Measurements from ENCODE around the gene GRID1. TPM values are rescaled to one million over a fixed set of nuclear protein-coding genes. Genes with fewer than 3 reads are reported as not detected.

GRID1 gene
- total and polyA plus RNA-seq, 9 of the 15 experiments (the other 6 are each of a cell fraction or from before 2014, with no cell fraction given) = 0.01 to 7.2 (median 1.2) TPM

DNA sequence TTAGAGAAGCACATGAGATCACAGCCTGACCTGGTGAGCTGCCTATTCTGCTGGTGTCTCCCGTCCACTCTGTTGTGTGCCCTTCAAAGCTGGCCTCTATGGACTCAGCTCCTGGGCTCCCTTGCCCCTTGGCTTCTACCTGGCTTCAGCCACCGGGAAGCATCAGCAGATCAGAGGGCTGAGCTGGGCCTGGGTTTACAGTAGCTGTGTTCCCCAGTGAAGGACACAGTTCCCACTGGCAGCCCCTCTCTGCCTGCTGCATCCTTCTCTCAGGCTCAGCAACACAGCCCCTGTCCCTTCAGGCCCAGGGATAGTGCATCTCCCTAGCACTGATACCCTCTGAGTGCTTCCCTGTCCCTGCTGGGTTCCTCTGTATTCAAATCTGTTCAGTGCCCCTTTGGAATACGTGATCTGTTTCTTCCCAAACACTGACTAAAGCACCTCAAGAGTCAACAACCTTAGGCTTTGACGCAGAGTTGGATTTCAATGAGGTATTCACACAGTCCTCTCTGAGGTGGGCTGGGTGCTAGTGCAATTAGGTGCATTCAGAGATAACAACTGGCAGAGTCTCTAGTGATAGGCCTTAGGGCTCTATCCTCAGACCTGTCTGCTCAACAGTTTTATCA is 109.8 kb downstream of the GRID1 start:
- no TSS peak for BruUV-seq (replicated peaks)
- intact Hi-C loops (cut with micrococcal nuclease) = no loop called here
- ATAC-seq = no peak

More for the DNA sequence above, 109.8 kb downstream of the GRID1 start:
- Histone ChIP-seq H3K36me3 (ENCODE audit: control insufficient read depth, insufficient read depth, low read length) (no peaks in the 10 kb centered on the region), H4K20me1 (replicated peaks; ENCODE audit: control insufficient read depth, insufficient read depth, low read length) (no peaks in the 10 kb centered on the region), H3K9me1 (ENCODE audit: control insufficient read depth, insufficient read depth, low read length) (no peaks in the 10 kb centered on the region), H2AFZ (ENCODE audit: low read depth, low read length) (no peak overlapping the region), H3K4me3 (no peak overlapping the region), H3K79me2 (ENCODE audit: control insufficient read depth, insufficient read depth, low read length) (no peaks in the 10 kb centered on the region), H3K9ac (ENCODE audit: insufficient read depth in 1 of 2, low read depth in 2 of 2, low read length in 2 of 2) (no peak overlapping the region), H3K4me2 (ENCODE audit: insufficient read depth, low read length) (no peak overlapping the region), H3K27me3 (ENCODE audit: control insufficient read depth in 2 of 2, insufficient read depth in 2 of 2, low read length in 2 of 2) (no peaks in the 10 kb centered on the region), H3K27ac (ENCODE audit: extremely low read depth, low read depth, low read length) (no peak overlapping the region), H3K9me3 (replicated peaks; ENCODE audit: control insufficient read depth, insufficient read depth, low read depth, low read length) (no peaks in the 10 kb centered on the region), H3K4me1 (replicated peaks in 1 of 2; ENCODE audit: control insufficient read depth in 2 of 2, insufficient read depth in 2 of 2, low read length in 2 of 2) (no peaks in the 10 kb centered on the region)
- ChIA-PET CTCF (ENCODE audit: low intra/inter-chr PET ratio) (no interaction called here), POLR2A (no interaction called here)
- in situ Hi-C loops (cut with MboI) = no loop called here
- DNase-seq (ENCODE audit: extremely low read depth in 1 of 4, low spot score in 3 of 4) (no peak), FAIRE-seq (no peak)
- TF ChIP-seq FOXK2 (conservative IDR thresholded peaks at IDR 0.05 in 1 of 2, IDR thresholded peaks at IDR 0.05 in 1 of 2; ENCODE audit: low read depth in 2 of 2) (no peak), SRF (CRISPR knock-in tag; IDR thresholded peaks at IDR 0.05) (no peak), CBFA2T2 (conservative IDR thresholded peaks at IDR 0.05) (no peak), ZNF436 (CRISPR knock-in tag; IDR thresholded peaks at IDR 0.05) (no peak), NR2C1 (IDR thresholded peaks at IDR 0.05) (no peak), NR2C1 (tag; IDR thresholded peaks at IDR 0.05) (no peak), BDP1 (IDR thresholded peaks at IDR 0.05; ENCODE audit: insufficient read depth, insufficient read length) (no peak), ZNF165 (CRISPR knock-in tag; IDR thresholded peaks at IDR 0.05; ENCODE audit: borderline replicate concordance) (no peak)
- TF ChIP-seq, protein P1, sequence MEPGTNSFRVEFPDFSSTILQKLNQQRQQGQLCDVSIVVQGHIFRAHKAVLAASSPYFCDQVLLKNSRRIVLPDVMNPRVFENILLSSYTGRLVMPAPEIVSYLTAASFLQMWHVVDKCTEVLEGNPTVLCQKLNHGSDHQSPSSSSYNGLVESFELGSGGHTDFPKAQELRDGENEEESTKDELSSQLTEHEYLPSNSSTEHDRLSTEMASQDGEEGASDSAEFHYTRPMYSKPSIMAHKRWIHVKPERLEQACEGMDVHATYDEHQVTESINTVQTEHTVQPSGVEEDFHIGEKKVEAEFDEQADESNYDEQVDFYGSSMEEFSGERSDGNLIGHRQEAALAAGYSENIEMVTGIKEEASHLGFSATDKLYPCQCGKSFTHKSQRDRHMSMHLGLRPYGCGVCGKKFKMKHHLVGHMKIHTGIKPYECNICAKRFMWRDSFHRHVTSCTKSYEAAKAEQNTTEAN (CRISPR knock-in tag; IDR thresholded peaks at IDR 0.05) = no peak
- WGBS (ENCODE audit: insufficient coverage, low coverage, missing lambda C conversion rate) = 2% methylated on average over 4 of the region's 4 CpGs
